Stomach (tissue), 9 donors: Measurements from ENCODE around the gene SSMEM1. TPM values are rescaled to one million over a fixed set of nuclear protein-coding genes. Genes with fewer than 3 reads are reported as not detected.
"Not testable (repeated sequence)": the region's sequence is repeated elsewhere in the genome, so short reads cannot be mapped to it uniquely, and the experiment has no call there.

Source experiments
- DNase-seq, 2 donors: peaks; one replicate each; pipeline versions ENCODE4 v3.0.0 to v3.0.0-alpha.2; 2013 to 2019
- H3K27ac ChIP-seq, 5 donors: fragments of 200-600 bp in 4 of 5; sonication (generic) in 4 of 5; one replicate each; pipeline ENCODE4 v1.5.1; 2013 to 2019; ENCODE audit warnings: mild to moderate bottlenecking in 1 of 5, moderate library complexity in 1 of 5
- H3K27me3 ChIP-seq, 3 donors: fragments of 200-600 bp; sonication (generic); one replicate each; pipeline ENCODE4 v1.5.1; 2017 to 2019; ENCODE audit warnings: mixed run types in 1 of 3
- H3K36me3 ChIP-seq, 4 donors: fragments of 200-600 bp; sonication (generic); 1 replicate in 3 of 4; 2 replicates in 1 of 4; pipeline ENCODE4 v1.5.1; 2016 to 2019
- H3K4me1 ChIP-seq, 4 donors: fragments of 200-600 bp; sonication (generic); one replicate each; pipeline ENCODE4 v1.5.1; 2016 to 2019
- H3K4me3 ChIP-seq, 4 donors: fragments of 200-600 bp; sonication (generic) in 3 of 4; one replicate each; pipeline ENCODE4 v1.5.1; 2016 to 2019; ENCODE audit warnings: mild to moderate bottlenecking in 1 of 4
- H3K9me3 ChIP-seq, 4 donors: fragments of 200-600 bp; sonication (generic); one replicate each; pipeline ENCODE4 v1.5.1; 2016 to 2019
- CTCF ChIP-seq, 7 experiments: fragments of 450-650 bp in 4 of 7; fragments of 200-600 bp in 3 of 7; sonication (generic) in 3 of 7; IDR thresholded peaks; one replicate each; pipeline ENCODE4 v1.5.1; 2016 to 2019; ENCODE audit warnings: antibody characterized with exemption in 7 of 7, control low read depth in 2 of 7, mild to moderate bottlenecking in 1 of 7
- EP300 ChIP-seq: sonication (generic); formaldehyde crosslinking; IDR thresholded peaks from one replicate; pipeline ENCODE4 v1.6.1; 2017; ENCODE audit warnings: antibody characterized with exemption
- POLR2A ChIP-seq, 4 donors: fragments of 450-650 bp; IDR thresholded peaks; one replicate each; pipeline ENCODE4 v1.6.1; 2016; ENCODE audit warnings: antibody characterized with exemption in 4 of 4, control low read depth in 2 of 4, mild to moderate bottlenecking in 1 of 4, moderate library complexity in 1 of 4
- POLR2AphosphoS5 ChIP-seq, 3 donors: sonication (generic); formaldehyde crosslinking; IDR thresholded peaks; one replicate each; pipeline ENCODE4 v1.6.1; 2016; ENCODE audit warnings: antibody characterized with exemption in 3 of 3
- WGBS, 5 donors: extraction: QIAGEN DNeasy Blood & Tissue Kit in 3 of 5; methylation state at CpG; one replicate each; pipeline versions ENCODE4 v1.1.5 to v1.1.7; 2013 to 2018; 5-methylcytosine and 5-hydroxymethylcytosine counted together
- intact Hi-C: fragments of 100-400 bp; cut with DNase I; formaldehyde crosslinking; loops from one replicate; pipeline ENCODE4 v1.15.1; 2023; ENCODE audit warnings: low total_unique reads
- polyA plus RNA-seq, 3 donors: library from polyadenylated mRNA; stranded (reverse); fragments of 200-250 nt; gene quantifications; one replicate each; pipeline ENCODE4 v1.2.3, GENCODE V29; 2013
- total RNA-seq, 5 donors: library from RNA; depleted of rRNA; stranded (reverse); fragments of >200 nt; gene quantifications; one replicate each; pipeline versions ENCODE4 v1.1.0 to v1.2.3, GENCODE V29; 2014 to 2016
- donor health status: healthy with polysubstance abuse.
- donor health status: Bipolar disorder and iron deficiency.
- donor health status: healthy.

SSMEM1 gene
- total and polyA plus RNA-seq, 8 donors, result not detected

DNA sequence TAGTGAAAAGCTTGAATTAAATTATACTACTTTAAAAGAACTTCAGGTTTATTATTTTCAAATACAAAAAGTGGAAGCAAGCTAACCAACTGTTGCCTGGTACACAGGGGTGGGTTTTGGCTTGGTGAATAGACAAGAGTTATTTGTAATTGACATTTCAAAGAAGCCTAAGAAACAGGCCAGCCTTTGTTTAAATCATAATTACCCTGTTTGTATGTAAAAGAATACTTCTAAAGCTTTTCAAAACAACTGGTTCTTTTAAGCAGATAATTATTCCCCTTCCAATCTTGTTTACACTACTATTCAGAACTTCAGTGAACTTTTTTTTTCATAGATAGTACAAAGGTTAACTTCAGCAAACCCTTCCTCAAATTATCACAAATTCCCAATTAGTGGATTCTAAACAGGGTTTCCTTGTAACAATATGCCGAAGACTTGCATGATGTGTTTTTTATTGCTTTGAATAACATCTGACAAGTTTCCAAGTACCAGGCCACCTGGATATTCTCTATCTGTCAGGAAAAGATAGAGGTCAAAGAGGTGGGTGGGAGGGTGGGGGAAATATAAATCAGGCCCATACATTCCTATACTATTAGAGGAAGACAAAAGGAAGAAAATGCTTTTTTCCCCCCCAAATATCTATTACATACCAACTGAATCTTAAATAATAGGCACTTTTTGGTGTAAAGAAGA is 20.4 kb downstream of the SSMEM1 start:
- WGBS, 5 donors, result 50 to 66% (median 62%) methylated on average over 1 of the region's 1 CpG
- H3K27ac ChIP-seq, result no peak overlapping the region

DNA sequence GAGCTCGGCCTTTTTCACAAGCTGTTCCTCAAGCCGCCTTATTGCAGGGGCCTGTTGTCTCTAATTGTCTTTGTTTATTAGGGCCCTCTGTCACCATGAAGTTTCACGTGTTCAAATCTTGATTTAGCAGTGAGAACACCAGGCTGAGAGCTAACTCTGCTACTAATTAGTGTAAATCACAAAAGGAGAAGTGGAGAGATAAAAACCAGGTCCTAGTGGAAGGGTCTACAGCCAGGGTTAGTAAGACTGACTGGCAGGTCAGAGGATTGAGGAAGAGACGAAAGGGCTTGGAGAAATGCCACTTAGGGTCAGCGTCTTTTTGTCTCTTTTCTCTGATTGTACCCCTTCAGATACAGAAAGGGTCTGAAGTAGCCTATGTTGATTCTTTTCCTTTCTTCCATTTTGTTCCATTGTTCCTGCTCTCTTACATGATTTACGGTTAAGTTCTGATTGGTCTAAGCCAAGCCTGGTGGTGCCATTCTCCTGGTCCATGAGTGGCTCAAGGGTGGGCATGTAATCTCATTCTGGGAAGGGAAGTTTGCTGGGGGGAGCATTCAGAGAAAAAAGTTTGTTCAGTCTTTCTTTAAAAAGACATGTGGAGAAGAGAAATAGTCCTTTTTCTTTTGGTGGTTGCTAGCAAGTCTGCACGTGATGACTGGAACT is 21.3 kb downstream of the SSMEM1 start:
- TF ChIP-seq POLR2AphosphoS5 (IDR thresholded peaks at IDR 0.05) (no peak), CTCF (IDR thresholded peaks at IDR 0.05) (no peak), EP300 (no peak), POLR2A (IDR thresholded peaks at IDR 0.05) (no peak)
- Histone ChIP-seq H3K4me1 (peaks cover 0 to 8% (median 4%) of the 10 kb centered on the region in 4 donors), H3K27ac (no peak overlapping the region), H3K4me3 (no peak overlapping the region), H3K36me3 (no peaks in the 10 kb centered on the region), H3K9me3 (peaks cover 0 to 5% (median 2%) of the 10 kb centered on the region in 4 donors), H3K27me3 (no peaks in the 10 kb centered on the region)
- intact Hi-C loops, result no loop called here
- DNase-seq, result no peak
- 72 to 83% (median 82%) methylated on average over 7 of the region's 7 CpGs for whole genome bisulfite sequencing, 5 donors

More for the DNA sequence above, 20.4 kb downstream of the SSMEM1 start:
- H3K36me3 ChIP-seq, result no peaks in the 10 kb centered on the region
- peaks cover 0 to 5% (median 2%) of the 10 kb centered on the region in 4 donors for H3K9me3 ChIP-seq
- TF ChIP-seq POLR2A (IDR thresholded peaks at IDR 0.05) (no peak), EP300 (no peak), CTCF (IDR thresholded peaks at IDR 0.05) (no peak), POLR2AphosphoS5 (IDR thresholded peaks at IDR 0.05) (no peak)
- no peaks in the 10 kb centered on the region for H3K27me3 ChIP-seq
- DNase-seq, result no peak
- H3K4me1 ChIP-seq, result peaks cover 0 to 8% (median 4%) of the 10 kb centered on the region in 4 donors
- intact Hi-C loops, result no loop called here
- H3K4me3 ChIP-seq, result no peak overlapping the region

DNA sequence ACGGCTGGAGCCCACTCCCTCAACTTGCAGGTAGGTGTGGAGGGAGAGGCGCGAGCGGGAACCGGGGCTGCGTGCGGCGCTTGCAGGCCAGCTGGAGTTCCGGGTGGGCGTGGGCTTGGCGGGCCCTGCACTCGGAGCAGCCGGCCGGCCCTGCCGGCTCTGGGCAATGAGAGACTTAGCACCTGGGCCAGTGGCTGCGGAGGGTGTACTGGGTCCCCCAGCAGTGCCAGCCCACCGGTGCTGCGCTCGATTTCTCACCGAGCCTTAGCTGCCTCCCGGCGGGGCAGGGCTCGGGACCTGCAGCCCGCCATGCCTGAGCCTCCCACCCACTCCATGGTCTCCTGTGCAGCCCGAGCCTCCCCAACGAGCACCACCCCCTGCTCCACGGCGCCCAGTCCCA is 22.3 kb downstream of the SSMEM1 start:
- intact Hi-C loops, H3K27me3 ChIP-seq, H3K27ac ChIP-seq, H3K9me3 ChIP-seq, DNase-seq, H3K36me3 ChIP-seq, H3K4me1 ChIP-seq, H3K4me3 ChIP-seq: not testable (repeated sequence)
- 92 to 97% (median 95%) methylated on average over 20 to 27 of the region's 28 CpGs for WGBS, 5 donors

DNA sequence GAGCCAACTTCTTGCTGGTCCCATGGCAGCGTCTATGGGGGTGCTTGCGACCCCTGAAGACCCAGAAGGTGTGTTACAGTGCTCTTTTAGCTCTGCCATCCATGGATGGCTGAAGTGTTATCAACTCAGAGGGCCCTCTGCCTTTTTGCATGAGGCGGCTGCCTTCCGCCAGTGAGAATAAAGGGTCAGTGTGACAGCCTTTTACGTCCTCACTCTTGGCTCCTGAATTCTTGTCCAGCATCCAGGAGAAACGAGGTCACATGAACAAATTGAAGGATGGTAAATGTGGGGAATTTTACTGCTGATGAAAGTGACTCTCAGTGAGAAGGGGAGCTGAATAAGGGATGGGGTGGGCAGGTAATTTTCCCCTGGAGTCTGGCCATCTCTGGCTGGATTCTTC is 24.1 kb downstream of the SSMEM1 start:
- DNase-seq, result no peak
- H3K36me3 ChIP-seq, result no peaks in the 10 kb centered on the region
- no peaks in the 10 kb centered on the region for H3K27me3 ChIP-seq
- no peak for TF ChIP-seq POLR2AphosphoS5 (IDR thresholded peaks at IDR 0.05)
- TF ChIP-seq EP300, result no peak
- 71 to 79% (median 76%) methylated on average over 6 of the region's 6 CpGs for WGBS, 5 donors
- H3K9me3 ChIP-seq, result no peaks in the 10 kb centered on the region
- H3K4me3 ChIP-seq, result no peak overlapping the region
- intact Hi-C loops, result no loop called here
- H3K27ac ChIP-seq, result no peak overlapping the region
- peaks cover 0 to 8% (median 4%) of the 10 kb centered on the region in 4 donors for H3K4me1 ChIP-seq

DNA sequence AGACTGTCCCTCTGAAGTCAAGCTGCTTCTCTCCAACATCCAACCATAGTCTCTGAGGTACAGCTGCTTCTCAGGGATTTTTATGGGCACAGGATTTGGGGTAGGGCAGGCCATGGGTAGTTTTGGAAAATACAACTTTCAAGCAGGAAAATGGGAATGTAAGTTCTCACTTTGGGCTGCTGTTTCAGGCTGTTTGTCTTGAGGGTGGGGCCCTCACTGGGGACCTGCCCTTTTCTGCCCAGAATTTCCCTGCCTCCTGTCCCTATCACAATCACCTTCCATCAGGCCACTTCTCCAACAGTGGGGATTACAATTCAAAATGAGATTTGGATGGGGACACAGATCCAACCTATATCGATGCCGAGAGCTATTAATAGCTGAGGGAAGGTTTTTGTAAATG is 24.5 kb downstream of the SSMEM1 start:
- H3K27ac ChIP-seq, result no peak overlapping the region
- TF ChIP-seq POLR2AphosphoS5 (IDR thresholded peaks at IDR 0.05), result no peak
- no peak for TF ChIP-seq CTCF (IDR thresholded peaks at IDR 0.05)
- no peak for TF ChIP-seq POLR2A (IDR thresholded peaks at IDR 0.05)
- TF ChIP-seq EP300, result no peak
- intact Hi-C loops, result no loop called here
- H3K4me3 ChIP-seq, result no peak overlapping the region
- H3K27me3 ChIP-seq, result no peaks in the 10 kb centered on the region
- peaks cover 0 to 8% (median 4%) of the 10 kb centered on the region in 4 donors for H3K4me1 ChIP-seq
- no peaks in the 10 kb centered on the region for H3K9me3 ChIP-seq
- no peaks in the 10 kb centered on the region for H3K36me3 ChIP-seq
- 60 to 93% (median 72%) methylated on average over 2 of the region's 2 CpGs for WGBS, 5 donors
- no peak for DNase-seq
